Type B pancreatic cell (in vitro differentiated cells): ENCODE data around the gene EPHA6. TPM values are rescaled to one million over a fixed set of nuclear protein-coding genes. Genes with fewer than 3 reads are reported as not detected.

Experiments
- DNase-seq: peaks from one replicate; pipeline ENCODE4 v3.0.0; 2021; ENCODE audit warnings: mixed read lengths; ENCODE audit not compliant: unreplicated experiment; ENCODE audit errors: extremely low spot score
- H3K27ac Mint-ChIP-seq: 2 replicates; pipeline ENCODE4 v1.8.0; 2021; ENCODE audit warnings: mild to moderate bottlenecking, mixed read lengths
- H3K27me3 Mint-ChIP-seq: 2 replicates; pipeline ENCODE4 v1.8.0; 2021; ENCODE audit warnings: mixed read lengths
- H3K36me3 Mint-ChIP-seq: 2 replicates; pipeline ENCODE4 v1.8.0; 2021; ENCODE audit warnings: mixed read lengths
- H3K4me1 Mint-ChIP-seq: one replicate; pipeline ENCODE4 v1.8.0; 2021; ENCODE audit warnings: mixed read lengths; ENCODE audit not compliant: unreplicated experiment
- H3K4me3 Mint-ChIP-seq: 2 replicates; pipeline ENCODE4 v1.8.0; 2021; ENCODE audit warnings: mild to moderate bottlenecking, mixed read lengths
- H3K9me3 Mint-ChIP-seq: 2 replicates; pipeline ENCODE4 v1.8.0; 2021; ENCODE audit warnings: mixed read lengths
- CTCF ChIP-seq: fragments of 200-600 bp; sonication (generic); conservative IDR thresholded peaks from 2 replicates; pipeline ENCODE4 v1.5.0; 2021; ENCODE audit warnings: antibody characterized with exemption, mild to moderate bottlenecking
- total RNA-seq: library from RNA; stranded (reverse); gene quantifications from 2 replicates; pipeline ENCODE4 v1.2.1, GENCODE V29; 2021; ENCODE audit warnings: low replicate concordance

Gene EPHA6
- total RNA-seq, 1 donor from 2014 or later = 9.9 TPM

DNA sequence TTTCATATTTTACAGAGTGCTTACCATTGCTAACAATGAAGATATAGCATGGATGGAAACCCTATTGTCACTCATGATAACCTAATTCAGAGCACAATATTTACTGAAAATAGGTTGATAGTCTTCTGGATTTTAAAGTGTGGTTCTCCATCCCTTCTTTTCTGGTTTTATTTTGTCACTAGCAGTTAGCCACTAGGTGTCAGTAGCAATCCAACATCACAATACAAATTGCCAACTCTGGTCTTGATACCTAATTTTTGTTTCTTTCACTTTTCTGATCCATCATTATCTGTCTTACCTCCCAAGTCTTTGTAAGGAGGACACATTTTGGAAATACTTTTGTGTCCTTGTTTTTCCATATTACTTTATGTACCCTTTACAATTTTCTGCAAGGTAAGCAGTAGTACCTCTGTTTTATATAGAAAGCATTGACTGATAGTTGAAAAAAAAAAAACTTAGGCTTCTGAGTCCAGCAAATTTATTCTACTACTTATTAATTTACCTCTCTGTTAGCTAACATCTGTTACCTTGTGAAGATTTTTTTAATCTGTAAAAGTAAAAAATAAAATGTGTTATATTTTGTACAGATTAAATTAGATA, 979.1 kb downstream of the EPHA6 start:
- Mint-ChIP-seq H3K4me3 (no peak overlapping the region), H3K27ac (no peak overlapping the region), H3K36me3 (no peaks in the 10 kb centered on the region), H3K27me3 (no peaks in the 10 kb centered on the region), H3K4me1 (no peaks in the 10 kb centered on the region), H3K9me3 (no peaks in the 10 kb centered on the region)
- DNase-seq = no peak
- TF ChIP-seq CTCF = peak; percentile 87

DNA sequence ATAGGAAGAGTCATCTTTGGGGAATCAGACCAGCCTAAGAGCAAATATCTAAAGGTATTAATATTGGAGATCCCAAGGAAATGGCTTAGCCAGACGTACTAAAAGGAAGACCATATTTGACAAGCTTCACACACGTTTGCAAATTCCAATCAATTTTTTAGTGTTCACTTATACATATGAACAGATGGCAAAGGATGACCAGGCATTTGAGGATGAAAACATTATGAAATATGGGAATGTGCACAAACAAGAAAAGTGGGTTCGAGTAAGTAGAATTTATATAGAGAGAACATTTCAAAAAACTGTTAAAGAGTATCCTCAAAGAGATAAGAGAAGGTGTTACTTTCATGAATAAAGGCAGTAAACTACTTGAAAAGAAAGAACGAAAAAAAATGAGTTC, 981.6 kb downstream of the EPHA6 start:
- Mint-ChIP-seq H3K27me3 (no peaks in the 10 kb centered on the region), H3K4me1 (no peaks in the 10 kb centered on the region), H3K4me3 (no peak overlapping the region), H3K36me3 (no peaks in the 10 kb centered on the region), H3K9me3 (no peaks in the 10 kb centered on the region), H3K27ac (no peak overlapping the region)
- no peak for TF ChIP-seq CTCF
- no peak for DNase-seq
